HG02943 (cell line): ENCODE measurements around the gene SLFN12.
A peak's percentile ranks its signal among the peaks of the same experiment; 100 is the strongest.
"Not testable (repeated sequence)": the region's sequence is repeated elsewhere in the genome, so short reads cannot be mapped to it uniquely, and the experiment has no call there.

Source experiments
- ATAC-seq: cut with Tn5 transposase; IDR thresholded peaks from one replicate; pipeline ENCODE4 v1.9.1; 2021; ENCODE audit warnings: mild to moderate bottlenecking, low read depth, moderate library complexity; ENCODE audit not compliant: unreplicated experiment

Gene SLFN12

GRCh38 chr17:35432176-35433074 is at the start of gene SLFN12:
SLFN12 (minus strand) TSS chr17:35432500; CDS start chr17:35423028, 9,472 bp downstream.
- peak; percentile 63 for ATAC-seq

- no peak for ATAC-seq
Measured at GRCh38 chr17:35479271-35479670, 47.0 kb upstream of the SLFN12 start.

DNA sequence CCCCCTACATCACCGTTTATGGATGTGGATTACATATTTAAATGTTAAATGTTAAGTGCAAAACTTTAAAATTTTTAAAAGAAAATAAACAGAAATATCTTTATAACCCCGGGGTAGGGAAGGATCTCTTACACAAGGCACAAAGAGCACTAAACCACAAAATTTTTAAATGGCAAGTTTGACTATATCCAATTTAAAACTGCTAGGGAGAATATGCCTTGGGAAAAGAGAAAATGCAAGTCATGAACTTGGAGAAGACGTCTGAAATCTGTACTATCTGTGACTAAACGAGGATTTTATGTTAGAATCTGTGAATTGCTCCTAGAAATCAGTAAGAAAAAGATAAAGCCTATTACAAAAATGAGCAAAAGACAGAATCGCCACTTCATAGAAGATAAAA is 44.9 kb upstream of the SLFN12 start:
- ATAC-seq = no peak

DNA sequence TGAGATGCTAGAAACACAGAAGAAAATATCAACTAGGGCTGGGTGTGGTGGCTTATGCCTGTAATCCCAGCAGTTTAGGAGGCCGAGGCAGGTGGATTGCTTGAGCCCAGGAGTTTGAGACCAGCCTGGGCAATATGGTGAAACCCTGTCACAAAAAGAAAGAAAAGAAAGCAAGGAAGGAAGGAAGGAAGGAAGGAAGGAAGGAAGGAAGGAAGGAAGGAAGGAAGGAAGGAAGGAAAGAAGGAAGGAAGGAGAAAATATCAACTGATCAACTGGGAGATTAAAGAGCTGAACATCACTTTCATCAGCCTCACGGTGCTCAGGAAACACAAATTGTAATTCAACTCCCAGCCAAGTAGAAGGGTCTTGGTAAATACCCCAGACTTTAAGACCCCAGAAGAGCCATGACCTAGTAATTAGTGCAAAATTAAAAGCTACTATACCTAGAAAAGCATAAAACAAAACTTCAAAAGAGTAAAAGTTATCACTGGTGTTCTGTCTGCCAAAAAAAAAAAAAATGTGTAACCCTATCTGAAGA is 44.1 kb upstream of the SLFN12 start:
- ATAC-seq = no peak

GRCh38 chr17:35468475-35468874 is 36.2 kb upstream of the SLFN12 start:
- no peak for ATAC-seq

DNA sequence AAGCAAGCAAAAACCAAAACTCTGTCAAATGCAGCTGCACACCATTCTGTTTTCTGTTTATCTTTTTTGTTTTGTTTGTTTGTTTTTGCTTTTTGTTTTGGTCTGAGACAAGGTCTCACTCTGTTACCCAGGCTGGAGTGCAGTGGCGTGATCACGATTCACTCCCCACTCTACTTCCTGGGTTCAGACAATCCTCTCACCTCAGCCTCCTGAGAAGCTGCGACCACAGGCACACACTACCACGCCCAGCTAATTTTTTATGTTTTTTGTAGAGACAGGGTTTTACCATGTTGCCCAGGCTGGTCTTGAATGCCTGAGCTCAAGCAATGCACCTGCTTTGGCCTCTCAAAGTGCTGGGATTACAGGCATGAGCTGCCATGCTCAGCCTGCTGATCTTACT is 35.5 kb upstream of the SLFN12 start:
- ATAC-seq = no peak

- ATAC-seq = peak; percentile 88
Measured at GRCh38 chr17:35460354-35460851, 28.1 kb upstream of the SLFN12 start.

DNA sequence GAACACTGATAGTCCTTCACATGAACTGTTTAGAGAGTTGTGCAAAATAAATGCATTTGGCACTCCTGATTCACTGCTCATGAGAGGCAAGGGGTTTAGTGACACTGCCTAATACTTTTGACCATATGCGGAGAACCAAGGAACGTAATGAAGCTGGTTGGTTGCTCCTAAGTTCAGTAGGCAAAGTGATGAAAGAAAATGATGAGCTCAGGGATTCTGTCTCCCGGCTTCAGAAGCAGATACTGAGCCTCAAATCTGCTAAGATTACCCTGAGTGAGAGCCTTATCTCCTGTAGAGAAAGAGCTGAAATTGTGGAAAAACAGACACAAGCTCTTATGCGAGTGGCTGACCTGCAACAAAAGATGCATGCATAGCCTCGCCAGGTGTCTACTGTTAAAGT is 21.7 kb upstream of the SLFN12 start:
- ATAC-seq = not testable (repeated sequence)

- ATAC-seq = no peak
Measured at GRCh38 chr17:35453171-35453570, 20.9 kb upstream of the SLFN12 start.

DNA sequence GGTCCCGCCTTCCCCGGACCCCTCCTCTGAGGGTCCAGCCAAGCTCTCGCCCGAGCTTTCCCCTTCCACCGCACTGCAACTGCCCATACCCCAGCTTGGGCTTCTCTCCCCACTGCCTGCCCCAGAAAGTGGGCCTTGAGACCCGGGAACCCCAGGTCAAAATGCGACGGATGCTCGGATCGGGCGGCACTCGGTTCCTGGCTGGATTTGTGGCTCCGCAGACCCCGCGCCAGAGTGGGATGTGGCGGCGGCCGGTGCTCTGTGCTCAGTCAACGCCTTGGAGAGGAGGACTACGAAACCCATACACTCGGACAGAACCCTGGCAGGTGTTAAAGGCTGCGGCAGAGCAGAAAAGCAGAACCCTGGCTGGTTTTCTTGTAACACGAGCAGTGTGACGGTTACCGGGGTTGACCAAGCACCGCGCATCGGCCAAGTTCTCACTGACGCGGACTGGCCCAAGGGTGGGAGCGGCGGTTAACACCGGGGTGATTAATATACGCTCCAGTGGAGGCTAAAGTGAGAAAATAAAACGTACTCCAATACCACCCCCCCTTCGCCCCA is 17.2 kb upstream of the SLFN12 start:
- ATAC-seq = no peak

DNA sequence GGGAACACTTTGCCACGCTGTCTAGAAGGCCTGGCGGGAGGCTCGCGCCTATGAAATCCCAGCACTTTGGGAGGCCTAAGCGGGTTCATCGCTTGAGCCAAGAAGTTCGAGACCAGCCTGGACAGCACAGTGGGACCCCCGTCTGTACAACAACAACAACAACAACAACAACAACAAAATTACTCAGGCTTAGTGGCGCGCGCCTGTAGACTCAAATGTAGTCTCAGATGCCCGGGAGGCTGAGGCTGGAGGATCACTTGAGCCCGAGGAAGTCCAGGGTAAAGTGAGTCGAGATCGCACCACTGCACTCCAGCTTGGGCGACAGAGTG is 16.6 kb upstream of the SLFN12 start:
- ATAC-seq = no peak

DNA sequence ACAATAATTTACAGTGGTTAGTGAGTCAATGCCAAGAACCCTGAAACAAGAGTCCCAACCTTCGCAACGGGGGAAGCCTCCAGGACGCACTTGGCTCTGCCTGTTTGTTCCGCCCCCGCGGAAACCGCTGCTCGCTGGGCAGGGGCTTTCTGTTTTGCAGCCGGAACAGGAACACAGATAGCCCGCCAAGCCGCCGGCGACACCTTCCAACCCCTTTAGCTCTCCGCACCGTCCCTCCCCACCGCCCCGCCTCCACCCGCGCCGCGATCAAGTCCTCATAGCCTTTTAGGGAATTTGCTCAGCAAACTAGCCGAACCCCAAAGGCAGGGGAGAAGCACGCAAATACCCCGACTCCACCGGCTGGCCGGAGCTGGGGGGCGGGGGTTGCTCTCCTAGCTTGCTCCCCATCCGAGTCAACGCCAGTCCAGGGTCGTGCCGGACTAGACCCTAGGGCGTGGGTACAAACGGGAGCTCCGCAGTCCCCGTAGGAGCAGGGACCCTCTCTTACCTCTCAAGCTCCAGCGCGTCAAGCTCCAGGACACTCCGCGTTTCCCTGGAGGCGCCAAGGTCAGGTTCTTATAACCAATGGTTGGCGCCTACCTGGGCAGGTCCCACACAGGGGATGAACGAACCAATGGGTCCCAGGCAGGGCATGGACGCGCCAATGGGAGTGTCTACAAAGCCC is 16.1 kb upstream of the SLFN12 start, which contains the start of gene SLFN13:
Gene SLFN13, minus strand, starts transcription at position 553 of the 685 bp plus-strand sequence. CDS start 3,086 bp downstream, outside the sequence.
- peak; percentile 66 for ATAC-seq

DNA sequence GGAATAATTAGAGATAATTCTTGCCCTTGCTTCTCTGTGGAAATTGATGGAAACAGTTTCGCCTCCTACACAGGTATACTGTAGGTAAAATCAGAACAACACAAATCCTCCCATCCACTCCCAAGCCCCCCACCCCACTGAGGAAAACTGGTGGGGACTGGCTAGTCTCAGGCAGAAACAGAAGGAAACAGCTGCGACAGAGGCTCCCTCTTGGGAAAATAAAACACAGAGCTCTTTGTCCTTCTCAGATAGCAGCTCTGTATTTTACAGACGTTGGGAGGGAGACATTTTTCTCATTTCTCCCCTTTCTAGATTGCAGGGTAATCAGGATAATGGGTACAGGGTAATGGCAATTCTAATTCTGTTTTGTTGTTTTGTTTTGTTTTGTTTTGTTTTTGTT is 15.2 kb upstream of the SLFN12 start:
- no peak for ATAC-seq

DNA sequence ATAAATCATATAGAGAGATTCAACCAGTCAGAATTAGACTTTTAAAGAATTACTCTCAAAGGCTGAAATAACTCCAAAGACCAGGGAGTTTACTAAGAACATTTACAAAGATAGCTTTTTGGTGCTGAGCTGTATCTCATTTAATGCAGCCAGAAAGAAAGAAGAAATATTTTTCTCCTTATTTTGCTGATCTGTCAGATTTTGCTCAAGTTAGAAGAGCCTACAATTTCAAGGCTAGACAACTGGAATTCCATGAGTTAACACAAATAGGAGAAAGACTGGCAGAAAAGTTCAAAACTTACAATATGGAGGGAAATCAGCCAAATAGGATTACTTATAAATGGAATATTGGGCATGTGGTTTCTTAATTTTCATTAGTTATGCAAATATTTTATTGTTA is 6.1 kb upstream of the SLFN12 start:
- ATAC-seq = no peak

GRCh38 chr17:35433075-35433894 is 985 bp upstream of the SLFN12 start:
- ATAC-seq = no peak

DNA sequence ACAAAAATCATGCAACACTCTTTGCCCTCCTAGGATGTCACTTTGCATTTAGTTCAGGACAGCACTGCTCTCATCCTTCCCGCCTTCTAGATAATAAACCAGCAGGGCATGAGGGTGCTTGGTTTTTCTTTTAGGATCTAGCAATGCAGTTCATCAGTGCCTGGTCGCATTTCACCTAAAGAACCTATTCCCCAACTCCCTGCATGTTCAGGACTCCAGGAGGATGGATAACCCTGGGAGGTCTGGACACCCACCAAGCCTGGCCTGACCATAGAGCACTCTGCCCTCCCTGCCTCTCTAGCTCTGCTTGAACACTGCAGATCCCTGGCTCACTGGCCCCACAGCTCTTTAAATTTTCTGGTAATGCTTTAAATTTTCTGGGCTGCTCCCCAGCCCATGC is 2.6 kb downstream of the SLFN12 start:
- ATAC-seq = no peak

GRCh38 chr17:35428229-35428628 is 4.1 kb downstream of the SLFN12 start:
- no peak for ATAC-seq

DNA sequence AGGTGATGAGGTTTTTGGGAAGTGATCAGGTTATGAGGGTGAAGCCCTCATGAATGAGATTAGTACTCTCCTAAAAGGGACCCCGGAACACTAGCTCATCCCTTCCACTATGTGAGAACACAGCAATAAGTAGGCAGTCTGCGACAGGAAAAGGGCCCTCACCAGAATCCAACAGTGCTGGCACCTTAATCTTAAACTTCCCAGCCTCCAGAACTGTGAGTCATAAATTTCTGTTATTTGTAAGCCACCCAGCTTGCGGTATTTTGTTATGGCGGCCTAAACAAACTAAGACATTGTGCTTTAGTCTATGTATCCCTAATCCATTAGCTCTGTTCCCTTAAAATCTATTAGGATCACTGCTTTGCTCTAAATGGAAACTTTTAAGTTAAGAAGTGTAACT is 8.5 kb downstream of the SLFN12 start:
- ATAC-seq = no peak

GRCh38 chr17:35421069-35421468 is 11.2 kb downstream of the SLFN12 start:
- not testable (repeated sequence) for ATAC-seq

DNA sequence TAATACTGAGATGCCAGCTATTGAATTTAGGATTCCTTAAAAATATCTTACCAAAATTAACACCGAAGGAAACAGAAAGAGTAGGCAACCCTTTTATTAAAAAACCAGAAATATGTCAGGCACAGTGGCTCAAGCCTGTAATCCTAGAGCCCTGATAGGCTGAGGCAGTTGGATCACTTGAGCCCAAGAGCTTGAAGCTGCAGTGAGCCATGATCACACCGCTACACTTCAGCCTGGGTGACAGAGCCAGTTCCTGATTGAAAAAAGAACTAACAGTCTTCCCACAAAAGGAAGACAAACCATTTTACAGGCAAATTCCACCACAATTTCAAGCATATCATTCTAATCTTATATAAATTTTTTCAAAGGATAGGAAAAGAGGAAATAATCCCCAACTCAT is 15.6 kb downstream of the SLFN12 start:
- no peak for ATAC-seq
